Measurements from ENCODE around the gene HNRNPDL.

DNA sequence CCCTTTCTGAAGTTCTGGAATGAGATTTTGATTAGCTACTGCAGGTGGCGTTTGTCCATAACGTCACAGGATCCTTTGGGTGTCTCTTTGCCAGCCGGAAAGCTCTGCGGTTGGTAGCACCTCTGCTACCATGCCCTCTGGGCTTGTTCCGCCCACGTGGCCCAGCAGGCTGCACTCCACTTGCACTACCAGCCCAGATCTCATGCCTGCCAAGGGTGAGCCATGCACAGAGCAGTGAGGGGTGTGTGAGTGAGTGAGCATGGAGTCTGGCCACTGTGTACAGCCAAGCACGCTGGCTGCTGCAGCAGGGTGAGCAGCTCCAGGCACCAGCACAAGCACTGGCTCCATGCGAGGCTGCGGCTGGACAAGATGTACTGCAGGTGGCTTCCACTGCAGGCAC lies 49.9 kb downstream of the HNRNPDL start:
- TF ChIP-seq NANOG (IDR thresholded peaks at IDR 0.05; ENCODE audit: borderline replicate concordance) (no peak), CTCF (conservative IDR thresholded peaks at IDR 0.05; ENCODE audit: low read depth in 2 of 2) (no peak), EZH2 (IDR thresholded peaks at IDR 0.05; ENCODE audit: low read depth, unreplicated experiment) (no peak)

Data from GM23338 (cell line).